Measurements from ENCODE around the gene SDK2.

The SDK2 gene

DNA sequence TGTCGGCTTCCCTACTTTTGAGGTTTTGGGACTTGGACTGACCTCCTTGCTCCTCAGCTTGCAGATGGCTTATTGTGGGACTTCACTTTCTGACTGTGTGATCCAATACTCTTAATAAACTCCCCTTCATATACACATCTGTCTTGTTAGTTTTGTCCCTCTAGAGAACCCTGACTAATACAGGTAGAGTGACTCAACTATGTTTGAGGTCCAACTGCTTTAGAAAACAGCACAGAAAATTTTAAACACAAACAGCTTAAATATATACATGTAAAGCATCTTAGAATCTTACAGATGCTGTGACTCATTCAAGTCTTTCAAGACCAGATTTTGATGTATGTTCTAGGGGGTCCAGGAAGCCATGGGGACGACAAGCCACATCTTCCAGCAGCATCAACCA, 11.7 kb downstream of the SDK2 start:
- DNase-seq (ENCODE audit: low read depth in 2 of 2): no peak

DNA sequence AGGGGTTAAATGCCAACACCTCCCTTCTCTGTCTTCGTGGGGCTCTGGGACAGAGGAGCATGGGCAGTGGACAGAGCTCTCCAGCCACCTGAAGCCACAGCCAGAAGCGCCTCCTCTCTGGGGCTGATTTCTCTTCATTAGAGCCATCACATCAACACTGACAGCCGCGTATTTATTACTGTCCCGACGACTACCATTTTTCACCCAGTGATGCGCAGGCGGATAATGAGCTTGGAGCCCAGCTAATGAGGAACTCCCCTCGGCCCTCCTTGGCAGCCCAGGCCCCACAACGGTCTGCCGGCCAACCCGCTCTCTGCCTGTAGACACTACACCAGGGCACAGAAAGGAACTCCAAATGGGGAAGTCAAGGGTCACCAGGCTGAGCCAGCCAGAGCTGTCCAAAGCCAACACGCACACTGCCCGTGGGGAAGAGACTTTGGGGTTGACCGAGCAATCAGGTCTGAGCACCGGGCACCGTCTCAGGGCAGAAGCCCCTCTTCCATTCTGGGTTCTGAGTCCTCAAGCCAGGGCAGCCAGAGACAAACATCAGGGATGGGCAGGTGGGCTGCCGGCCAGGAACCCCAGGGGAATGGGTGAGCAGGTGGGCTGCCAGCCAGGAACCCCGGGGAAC, 13.2 kb downstream of the SDK2 start:
- DNase-seq (ENCODE audit: low read depth in 2 of 2): no peak

DNA sequence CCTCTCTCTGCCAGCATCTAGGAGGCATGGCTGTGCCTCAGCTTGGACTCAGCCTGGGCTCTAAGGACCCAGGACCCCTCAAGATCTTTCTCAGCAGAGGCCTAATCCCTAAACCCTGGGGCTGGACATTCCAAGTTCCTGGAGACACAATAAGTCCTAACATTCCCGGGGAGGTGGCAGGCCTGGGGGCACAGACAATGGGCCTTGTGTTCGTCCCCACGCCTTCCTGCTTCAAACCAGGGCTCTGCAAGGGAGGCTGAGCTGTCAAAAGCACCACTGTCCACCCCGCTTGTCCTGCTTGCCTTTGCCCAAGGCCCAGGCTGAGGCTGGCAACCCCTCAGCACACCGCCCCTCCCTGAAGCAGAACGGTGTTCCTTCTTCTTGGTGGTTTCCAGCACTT, 13.7 kb downstream of the SDK2 start:
- DNase-seq (ENCODE audit: low read depth in 2 of 2): no peak

DNA sequence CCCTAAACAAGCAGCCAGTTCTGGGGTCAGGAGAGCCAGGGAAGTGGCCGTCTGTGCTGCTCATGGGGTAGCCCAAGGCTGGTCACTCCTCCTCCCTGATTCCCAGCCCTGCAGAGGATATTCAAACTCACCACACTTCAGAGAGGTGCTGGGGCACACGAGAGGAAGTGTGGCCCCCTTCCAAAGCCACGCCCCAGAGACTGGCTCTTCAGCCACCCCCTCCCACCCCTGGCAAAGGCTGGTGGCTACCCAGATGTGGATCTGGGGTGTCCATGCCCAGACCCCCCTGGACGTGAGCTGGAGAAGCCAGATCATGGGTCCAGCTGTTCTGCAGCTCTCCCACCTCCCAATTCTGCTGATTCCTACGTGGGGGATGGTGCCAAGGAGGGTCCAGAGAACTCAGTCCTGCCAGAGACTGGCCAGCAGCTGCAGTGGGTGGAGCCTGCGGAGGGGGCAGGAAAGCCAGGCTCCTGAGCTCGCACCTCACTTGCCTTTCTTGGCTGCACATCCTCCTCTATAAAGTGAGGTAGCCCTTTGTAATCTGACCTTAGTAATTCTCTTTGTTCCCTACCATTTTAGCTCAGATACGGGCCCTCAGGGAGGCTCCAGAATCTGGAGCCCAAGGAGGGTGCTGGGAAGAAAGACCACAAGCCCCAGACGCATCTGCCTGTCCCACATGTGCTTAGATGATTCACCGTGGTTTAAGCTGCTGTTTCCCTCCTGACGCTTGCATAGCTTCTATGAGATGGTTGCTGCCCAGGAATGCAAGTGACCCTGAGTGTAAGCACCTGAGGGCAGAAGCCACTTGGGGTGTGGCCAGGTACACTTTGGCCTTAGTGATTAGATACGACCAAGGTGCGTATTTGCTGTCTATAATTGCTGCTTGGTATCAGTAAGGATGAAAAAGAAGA, 15.3 kb downstream of the SDK2 start:
- no peak for DNase-seq (ENCODE audit: low read depth in 2 of 2)

DNA sequence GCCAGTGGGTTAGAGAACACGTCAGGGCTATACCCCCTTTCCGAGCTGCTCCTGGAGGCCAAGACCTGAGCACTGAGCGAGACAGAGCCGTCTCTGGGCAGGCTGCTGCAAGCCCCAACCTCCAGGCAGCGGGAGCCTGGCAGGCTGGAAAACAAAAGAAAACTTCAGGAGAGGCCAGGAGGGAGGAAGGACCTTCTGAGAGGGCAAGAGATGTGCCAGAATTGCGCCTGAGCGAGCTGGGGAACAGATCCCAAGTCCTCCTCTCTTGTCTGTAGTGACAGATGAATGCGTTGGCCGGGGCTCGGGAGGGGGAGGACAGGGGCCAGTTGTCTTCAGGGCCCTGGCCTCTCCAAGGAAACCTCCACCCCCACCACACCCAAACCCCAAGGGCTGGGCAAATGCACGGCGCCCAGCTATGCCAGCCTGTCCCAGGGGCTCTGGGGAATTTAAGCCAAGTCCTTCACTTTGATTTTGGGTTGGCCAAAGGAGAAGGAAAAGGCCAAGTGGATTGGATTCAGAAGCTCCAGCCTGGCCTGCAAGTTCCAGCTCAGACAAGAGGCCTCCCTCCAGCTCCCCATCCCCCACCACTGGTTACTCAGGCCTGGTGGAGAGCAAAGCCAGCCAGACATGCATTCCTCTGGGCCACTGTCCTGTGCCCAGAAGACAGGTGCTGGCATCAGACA, 18.1 kb downstream of the SDK2 start:
- no peak for DNase-seq (ENCODE audit: low read depth in 2 of 2)

DNA sequence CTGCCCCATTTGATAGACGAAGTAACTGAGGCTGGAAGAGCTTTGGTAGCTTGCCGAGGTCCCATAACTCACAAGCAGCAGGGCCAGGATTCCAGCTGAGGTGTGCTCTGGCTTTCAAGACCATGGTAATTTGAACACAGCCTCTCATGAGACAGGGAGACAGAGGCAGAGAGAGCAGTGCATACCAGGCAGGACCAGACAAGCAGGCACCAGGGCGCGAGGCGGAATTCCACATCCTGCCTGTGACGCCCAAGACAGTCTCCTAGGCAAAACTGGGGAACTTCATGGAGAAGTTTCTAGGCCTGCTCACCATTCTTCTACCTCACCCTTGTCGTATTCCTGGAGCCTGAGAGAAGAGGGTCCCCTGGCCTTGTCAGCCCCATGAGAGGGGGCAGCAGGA, 19.2 kb downstream of the SDK2 start:
- DNase-seq (ENCODE audit: low read depth in 2 of 2): no peak

DNA sequence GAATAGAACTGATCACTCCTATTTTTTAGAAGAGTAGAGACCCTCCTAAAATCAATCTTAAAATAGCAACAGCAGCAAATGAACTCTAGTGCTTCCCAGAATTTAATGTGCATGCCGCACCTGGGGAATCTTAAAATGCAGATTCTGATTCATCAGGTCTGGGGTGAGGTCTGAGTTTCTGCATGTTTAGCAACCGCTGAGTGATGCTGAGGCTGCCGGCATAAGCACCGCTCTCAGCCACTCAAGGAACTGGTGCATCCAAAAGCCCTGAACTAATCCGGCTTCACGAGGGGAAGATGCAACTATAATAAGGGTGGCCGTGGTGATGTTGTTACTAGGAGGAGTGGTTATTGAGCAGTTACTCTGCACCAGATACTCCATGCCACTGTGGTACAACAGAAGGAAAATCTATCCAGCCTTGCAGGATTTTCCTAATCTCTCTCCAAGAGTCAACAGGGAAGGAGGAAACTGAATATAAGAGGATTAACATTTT, 19.7 kb downstream of the SDK2 start:
- DNase-seq (ENCODE audit: low read depth in 2 of 2): no peak

DNA sequence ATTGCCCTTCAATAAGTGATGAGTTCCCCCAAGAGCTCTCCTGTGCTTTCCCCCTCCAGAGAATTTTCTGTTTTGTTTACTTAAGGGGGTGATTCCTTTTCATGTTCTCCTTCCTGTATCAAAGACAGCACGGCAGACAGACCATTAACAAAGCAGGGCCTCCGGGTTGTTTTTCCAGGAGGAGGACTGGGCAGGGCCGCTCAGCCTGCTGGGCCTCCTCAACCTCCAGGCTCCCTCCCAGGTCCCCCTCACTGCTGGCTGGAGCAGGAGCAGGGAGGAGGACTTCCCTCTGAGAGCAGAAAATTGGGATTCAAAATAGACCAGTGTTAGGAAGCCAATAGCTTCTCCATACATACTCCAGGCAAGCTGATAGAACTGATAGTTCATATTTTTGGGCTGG, 20.4 kb downstream of the SDK2 start:
- DNase-seq (ENCODE audit: low read depth in 2 of 2): no peak

DNA sequence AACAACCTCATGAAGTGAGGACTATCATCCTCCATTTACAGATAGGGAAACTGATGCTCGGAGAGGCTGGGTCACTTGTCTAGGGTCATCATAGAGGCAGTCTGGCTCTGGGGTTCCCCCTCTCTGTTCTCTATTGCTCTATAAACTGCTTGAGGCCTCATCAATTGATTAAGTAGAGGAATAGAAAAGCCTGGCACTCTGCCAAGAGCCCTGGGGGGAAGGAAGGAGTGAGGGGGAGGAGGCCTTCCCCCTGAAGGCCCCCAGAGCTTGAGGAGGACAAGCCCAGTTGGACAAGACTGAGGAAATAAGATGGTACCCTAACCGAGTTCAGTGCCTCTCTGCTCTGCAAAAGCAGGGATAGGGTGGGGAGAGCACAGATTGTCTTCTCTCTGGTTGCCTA, 21.0 kb downstream of the SDK2 start:
- no peak for DNase-seq (ENCODE audit: low read depth in 2 of 2)

DNA sequence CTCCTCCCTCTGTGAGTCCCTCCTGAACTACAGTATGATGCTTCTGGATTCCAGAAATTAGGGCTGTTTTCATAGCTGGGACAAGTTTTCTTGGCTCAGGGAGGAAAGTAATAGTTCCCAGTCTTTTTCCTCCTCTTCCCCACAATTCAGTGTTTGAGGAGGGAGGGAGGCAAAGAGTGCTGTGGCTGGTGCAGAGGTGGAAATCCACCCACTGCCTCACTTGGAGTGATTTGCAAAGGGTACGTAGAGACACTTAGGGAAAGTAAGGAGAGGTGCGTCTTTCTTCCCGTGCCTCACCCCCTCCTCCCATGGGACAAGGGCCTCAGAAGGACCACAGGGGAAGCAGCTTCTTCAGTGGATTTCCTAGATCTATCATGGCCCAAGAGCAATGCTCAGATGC, 21.9 kb downstream of the SDK2 start:
- DNase-seq (ENCODE audit: low read depth in 2 of 2): no peak

DNA sequence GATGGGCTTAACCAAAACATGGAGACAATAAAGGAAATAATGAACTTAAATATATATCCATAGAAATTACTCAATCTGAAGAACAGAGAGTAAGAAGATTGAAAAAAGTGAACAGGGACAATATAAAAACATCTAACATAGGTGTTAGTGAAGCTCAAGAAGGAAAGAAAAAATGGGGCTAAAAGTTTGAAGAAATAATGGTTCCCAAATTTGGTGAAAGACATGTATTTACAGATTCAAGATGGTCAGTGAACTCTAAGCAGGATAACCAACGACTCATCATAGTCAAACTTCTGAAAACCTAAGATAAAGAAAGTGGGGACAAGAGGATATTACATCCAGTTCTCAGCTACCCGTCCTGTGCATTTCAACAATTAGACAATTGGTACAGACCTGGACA, 22.6 kb downstream of the SDK2 start:
- DNase-seq (ENCODE audit: low read depth in 2 of 2): no peak

DNA sequence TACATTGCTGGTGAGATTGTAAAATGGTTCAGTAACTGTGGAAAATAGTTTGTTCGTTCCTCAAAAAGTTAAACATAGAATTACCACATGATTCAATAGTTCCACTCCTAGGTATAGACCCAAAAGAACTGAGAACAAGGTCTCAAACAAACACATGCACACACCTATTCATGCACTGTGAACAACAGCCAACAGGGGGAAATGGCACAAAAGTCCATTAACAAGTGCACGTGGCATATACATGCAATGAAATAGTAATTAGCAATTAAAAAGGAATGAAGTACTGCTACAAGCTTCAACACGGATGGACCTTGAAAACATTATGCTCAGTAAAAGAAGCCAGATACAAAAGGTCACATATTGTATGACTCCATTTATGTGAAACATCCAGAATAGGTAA, 23.8 kb downstream of the SDK2 start:
- DNase-seq (ENCODE audit: low read depth in 2 of 2): no peak

DNA sequence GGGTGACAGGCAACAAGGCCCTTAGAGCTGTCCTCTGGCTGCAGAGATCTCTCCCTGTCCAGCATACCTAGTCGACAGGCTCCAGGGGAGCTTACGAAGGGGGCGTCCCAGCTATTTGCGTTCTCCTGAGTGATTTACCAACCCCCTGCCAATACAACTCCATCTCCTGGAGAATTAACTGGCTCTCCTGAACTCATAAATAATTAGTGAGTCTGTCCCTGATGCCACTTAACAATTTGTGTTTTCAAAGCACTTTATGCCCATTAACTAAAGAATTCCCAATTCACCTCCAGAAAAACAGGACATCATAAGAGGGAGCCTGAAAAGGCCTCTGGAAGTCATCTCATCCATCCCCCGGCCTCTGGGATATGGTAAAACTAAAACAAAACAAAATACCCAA, 26.7 kb downstream of the SDK2 start:
- DNase-seq (ENCODE audit: low read depth in 2 of 2): no peak

DNA sequence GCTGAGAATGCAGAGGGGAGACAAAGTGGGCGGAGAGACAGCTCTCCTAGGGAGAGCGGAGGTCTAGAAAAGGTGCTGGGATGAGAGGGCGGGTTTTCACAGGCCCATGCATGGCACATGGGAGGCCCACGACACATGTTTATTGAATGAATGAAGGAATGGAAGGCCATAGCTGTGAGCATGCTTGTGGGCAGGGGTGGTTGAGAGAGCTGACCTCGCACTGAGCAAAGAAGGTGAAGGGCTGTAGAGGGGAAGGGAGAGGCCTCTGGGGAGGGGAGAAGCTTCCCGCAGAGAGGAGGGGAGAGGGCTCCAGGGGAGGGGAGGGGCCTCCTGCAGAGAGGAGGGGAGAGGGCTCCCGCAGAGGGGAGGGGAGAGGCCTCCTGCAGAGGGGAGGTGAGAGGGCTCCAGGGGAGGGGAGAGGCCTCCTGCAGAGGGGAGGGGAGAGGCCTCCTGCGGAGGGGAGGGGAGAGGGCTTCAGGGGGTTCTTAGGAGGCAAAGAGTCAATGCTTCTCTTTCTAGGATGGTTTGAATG, 27.3 kb downstream of the SDK2 start:
- DNase-seq (ENCODE audit: low read depth in 2 of 2): no peak

DNA sequence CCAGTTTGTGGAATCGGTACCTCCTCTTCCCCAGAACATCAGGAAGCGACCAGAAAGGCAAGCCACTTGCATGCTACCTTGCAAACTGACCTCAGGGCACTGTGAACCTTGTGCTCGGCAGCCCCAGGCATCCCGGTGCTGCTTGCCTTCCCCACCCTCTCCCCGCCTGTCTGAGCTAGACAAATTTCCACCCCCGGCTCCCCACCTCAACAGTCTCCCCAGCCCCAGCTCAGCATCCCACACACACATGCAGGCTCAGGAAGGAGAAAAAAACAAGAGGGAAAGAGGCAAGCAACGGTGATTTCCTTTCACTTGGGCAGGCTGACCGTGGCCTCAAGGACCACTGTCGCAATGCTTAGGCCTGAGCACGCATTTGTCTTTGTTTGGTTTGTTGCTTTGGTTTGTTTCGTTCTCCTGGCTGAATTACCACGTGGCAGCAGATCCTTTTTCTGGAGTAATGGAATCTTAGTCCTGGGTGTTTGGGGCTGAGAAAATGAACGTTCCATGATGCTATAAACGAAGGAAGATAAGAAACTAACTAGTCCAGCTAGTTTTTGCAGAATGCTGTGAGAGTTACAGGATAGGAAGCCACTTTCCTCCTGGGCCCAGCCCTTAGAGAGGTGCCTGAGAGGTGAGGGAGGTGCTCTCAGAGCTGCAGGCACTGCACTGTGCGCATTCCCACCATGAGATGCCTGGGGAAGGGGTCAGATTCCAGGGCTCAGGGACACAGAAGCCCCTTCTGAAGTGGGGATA, 27.9 kb downstream of the SDK2 start:
- DNase-seq (ENCODE audit: low read depth in 2 of 2): no peak

DNA sequence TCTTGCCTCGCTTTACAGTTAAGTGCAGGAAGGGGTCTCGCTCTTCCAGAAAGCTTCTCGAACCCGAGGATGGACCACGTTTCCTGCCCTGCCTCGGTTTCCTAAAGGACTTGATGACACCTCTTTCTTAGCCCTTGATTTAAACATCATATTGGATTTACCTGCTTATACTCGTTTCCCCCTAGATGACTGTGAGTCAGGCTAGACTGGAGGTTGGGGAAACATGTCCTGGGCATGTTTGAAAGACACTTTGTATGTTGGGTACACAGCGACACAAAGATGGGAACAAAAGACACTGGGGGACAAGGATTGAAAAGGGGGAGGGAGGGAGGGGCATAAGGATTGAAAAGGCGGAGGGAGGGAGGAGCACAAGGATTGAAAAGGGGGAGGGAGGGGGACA, 30.0 kb downstream of the SDK2 start:
- no peak for DNase-seq (ENCODE audit: low read depth in 2 of 2)

DNA sequence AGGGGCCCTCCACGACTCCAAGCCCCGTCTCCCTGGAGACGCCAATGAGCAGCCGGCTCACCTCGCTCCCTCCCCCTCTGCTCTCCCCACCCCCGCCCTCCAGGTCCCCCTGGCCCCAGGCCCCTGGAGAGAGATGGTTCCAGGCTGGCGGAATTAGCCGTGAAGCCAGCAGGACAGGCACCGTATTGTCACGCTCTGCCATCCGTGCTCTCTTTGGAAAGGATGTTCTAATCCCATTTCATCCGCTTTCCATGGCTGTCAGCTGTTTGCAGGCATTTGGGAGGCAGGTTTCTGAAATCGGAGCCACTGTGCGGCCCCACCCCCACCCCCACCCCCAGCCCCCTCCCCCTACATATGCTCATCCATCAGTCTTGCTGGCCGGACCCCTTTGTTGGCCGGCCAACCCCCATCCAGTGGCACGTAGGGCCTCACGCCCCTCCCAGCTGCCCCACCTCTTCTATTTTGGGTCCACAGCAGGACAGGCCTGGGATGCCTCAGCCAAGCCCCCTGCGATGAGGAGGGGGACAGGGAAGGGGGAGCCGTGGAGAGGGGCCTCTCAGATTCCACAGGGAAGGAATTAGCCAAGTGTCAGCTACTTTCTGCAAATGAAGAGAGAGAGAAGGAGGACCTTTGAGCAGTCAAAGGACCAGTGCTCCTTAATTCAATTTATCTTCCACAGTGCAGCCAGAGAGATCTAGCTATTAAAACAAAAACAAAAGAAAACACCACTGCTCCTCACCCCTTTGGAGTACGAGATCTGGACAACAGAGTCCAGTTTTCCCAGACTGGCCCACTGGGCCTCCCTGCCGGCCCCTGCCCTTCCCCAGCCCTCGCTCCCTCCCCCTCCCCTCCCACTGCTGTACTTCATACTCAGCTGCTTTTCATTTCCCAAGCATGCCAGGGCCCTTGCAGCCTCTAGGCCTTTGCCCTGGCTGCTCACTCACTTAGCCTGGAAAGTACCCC, 30.7 kb downstream of the SDK2 start:
- DNase-seq (ENCODE audit: low read depth in 2 of 2): no peak

DNA sequence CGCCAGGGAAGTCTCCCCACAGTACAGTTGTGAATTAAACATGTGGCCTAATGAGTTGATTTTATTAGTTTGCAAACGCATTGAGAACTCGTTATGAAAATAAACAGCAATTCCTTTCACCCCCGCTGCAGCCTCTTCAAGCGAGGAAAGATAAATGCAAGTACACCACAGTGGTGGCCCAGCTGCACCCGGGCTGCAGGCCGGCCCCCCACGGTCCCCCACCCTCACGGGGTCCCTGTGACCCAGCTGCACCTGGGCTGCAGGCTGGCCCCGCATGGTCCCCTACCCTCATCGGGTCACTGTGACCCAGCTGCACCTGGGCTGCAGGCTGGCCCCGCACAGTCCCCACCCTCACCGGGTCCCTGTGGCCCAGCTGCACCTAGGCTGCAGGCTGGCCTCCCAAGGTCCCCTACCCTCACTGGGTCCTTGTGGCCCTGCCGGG, 32.2 kb downstream of the SDK2 start:
- no peak for DNase-seq (ENCODE audit: low read depth in 2 of 2)

DNA sequence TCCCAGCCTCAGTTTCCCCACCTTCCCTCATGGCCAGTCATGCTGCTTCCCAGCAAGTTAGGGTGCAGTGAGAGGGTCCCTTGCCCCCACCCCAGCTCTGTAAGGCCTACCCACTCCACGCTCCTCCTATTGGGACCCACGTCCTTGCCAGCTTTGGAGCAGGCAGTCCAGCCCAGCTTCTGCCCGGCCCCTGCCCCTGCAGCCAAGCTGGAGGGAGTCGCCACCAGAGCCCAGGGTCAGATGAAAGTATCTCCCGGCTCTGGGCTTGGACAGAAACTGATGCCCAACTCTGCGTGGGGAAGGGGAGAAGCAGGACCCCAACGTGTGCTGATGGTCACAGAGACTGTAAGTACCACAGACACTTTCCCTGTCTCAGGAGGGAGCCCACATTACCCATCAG, 32.6 kb downstream of the SDK2 start:
- DNase-seq (ENCODE audit: low read depth in 2 of 2): no peak

DNA sequence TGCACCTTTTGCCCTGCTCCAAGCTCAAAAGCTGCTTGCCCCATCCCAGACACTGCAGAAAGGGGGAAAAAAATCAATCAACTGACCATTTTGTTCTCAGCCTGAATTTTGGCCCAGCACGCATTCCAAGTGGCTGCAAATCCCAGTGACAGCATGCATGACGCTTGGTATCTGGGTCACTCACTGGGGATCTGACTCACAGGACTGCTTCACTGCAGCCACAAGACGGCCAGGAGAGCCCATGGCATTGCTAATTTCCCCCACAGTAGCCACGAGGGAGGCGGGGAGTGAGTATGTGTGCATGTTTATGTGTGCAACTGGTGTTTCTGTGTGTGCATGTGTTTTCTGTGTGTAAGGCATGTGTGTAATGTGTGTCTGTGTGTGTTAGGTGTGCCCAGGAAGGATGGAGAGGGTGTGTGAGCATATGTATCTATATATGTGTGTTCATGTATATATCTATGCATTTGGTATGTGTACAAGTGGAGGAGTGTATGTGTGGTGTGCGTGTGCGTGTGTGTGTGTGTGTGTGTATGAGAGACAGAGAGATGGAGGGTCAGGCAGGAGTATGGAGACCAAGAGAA, 33.8 kb downstream of the SDK2 start:
- DNase-seq (ENCODE audit: low read depth in 2 of 2): no peak

Data from stimulated activated CD8-positive, alpha-beta memory T cell treated with anti-CD3 and anti-CD28 coated beads, Interleukin-2, amount 100 ng/mL, for 48 hours (primary cell).